HG02885 (cell line): ENCODE results near the gene PLCXD3.

ENCODE experiments used
- ATAC-seq: cut with Tn5 transposase; IDR thresholded peaks from one replicate; pipeline ENCODE4 v1.9.1; 2021; ENCODE audit warnings: mild to moderate bottlenecking; ENCODE audit not compliant: unreplicated experiment, poor library complexity

PLCXD3 gene

GRCh38 chr5:41418220-41419031, 92.0 kb downstream of the PLCXD3 start:
- no peak for ATAC-seq

GRCh38 chr5:41416336-41416735, 94.1 kb downstream of the PLCXD3 start:
- no peak for ATAC-seq

GRCh38 chr5:41415242-41415641, 95.2 kb downstream of the PLCXD3 start:
- ATAC-seq = no peak

- peak; percentile 47 for ATAC-seq
These were observed 95.8 kb downstream of the PLCXD3 start for GRCh38 chr5:41414598-41414997.

GRCh38 chr5:41413074-41413473, 97.3 kb downstream of the PLCXD3 start:
- no peak for ATAC-seq

- ATAC-seq = no peak
These were observed 97.9 kb downstream of the PLCXD3 start for GRCh38 chr5:41412496-41412895.

GRCh38 chr5:41410737-41411136, 99.7 kb downstream of the PLCXD3 start:
- no peak for ATAC-seq

GRCh38 chr5:41410307-41410706, 100.1 kb downstream of the PLCXD3 start:
- ATAC-seq = no peak

- ATAC-seq = no peak
These were observed 101.5 kb downstream of the PLCXD3 start for GRCh38 chr5:41408676-41409443.

- no peak for ATAC-seq
These were observed 103.5 kb downstream of the PLCXD3 start for GRCh38 chr5:41406936-41407335.

GRCh38 chr5:41406424-41406823, 104.0 kb downstream of the PLCXD3 start:
- ATAC-seq = no peak

GRCh38 chr5:41404757-41405156, 105.6 kb downstream of the PLCXD3 start:
- no peak for ATAC-seq

- ATAC-seq = no peak
These were observed 106.6 kb downstream of the PLCXD3 start for GRCh38 chr5:41403846-41404245.

- ATAC-seq = no peak
These were observed 107.6 kb downstream of the PLCXD3 start for GRCh38 chr5:41402845-41403244.

GRCh38 chr5:41399839-41400238, 110.6 kb downstream of the PLCXD3 start:
- ATAC-seq = no peak

GRCh38 chr5:41392016-41392415, 118.4 kb downstream of the PLCXD3 start:
- ATAC-seq = no peak

- no peak for ATAC-seq
These were observed 135.8 kb downstream of the PLCXD3 start for GRCh38 chr5:41374631-41375030.

- ATAC-seq = no peak
These were observed 137.2 kb downstream of the PLCXD3 start for GRCh38 chr5:41373230-41373629.

GRCh38 chr5:41371738-41372137, 138.7 kb downstream of the PLCXD3 start:
- ATAC-seq = no peak

GRCh38 chr5:41370482-41370881, 139.9 kb downstream of the PLCXD3 start:
- no peak for ATAC-seq

- no peak for ATAC-seq
These were observed 140.6 kb downstream of the PLCXD3 start for GRCh38 chr5:41369799-41370198.

GRCh38 chr5:41368158-41368557, 142.2 kb downstream of the PLCXD3 start:
- ATAC-seq = no peak
